Measurements from ENCODE around the gene PADI3.

DNA sequence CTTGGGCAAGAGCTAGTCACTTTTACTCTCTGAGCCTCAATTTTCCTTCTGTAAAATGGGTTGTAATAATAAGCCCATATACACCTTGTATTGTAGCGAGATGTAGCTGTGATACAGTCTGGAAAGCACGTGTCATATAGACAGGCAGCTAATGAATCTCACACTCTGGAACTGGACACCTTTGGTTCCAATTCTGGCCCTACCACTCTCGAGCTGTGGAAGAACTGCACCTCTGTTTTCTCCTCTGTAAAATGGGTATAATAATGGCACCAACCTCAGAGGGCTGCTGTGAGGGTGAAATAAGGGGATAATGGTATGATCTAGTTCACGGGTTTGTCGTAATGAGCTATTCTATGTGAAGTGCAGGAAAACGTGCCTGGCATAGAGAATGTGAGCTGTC, 58.4 kb downstream of the PADI3 start:
- TF ChIP-seq, protein P1, sequence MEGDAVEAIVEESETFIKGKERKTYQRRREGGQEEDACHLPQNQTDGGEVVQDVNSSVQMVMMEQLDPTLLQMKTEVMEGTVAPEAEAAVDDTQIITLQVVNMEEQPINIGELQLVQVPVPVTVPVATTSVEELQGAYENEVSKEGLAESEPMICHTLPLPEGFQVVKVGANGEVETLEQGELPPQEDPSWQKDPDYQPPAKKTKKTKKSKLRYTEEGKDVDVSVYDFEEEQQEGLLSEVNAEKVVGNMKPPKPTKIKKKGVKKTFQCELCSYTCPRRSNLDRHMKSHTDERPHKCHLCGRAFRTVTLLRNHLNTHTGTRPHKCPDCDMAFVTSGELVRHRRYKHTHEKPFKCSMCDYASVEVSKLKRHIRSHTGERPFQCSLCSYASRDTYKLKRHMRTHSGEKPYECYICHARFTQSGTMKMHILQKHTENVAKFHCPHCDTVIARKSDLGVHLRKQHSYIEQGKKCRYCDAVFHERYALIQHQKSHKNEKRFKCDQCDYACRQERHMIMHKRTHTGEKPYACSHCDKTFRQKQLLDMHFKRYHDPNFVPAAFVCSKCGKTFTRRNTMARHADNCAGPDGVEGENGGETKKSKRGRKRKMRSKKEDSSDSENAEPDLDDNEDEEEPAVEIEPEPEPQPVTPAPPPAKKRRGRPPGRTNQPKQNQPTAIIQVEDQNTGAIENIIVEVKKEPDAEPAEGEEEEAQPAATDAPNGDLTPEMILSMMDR (IDR thresholded peaks at IDR 0.05; ENCODE audit: low read length) = no peak
- TF ChIP-seq EZH2 (IDR thresholded peaks at IDR 0.05; ENCODE audit: borderline replicate concordance, low read length) = no peak

Measured in OCI-LY1 (cell line).